22Rv1 (cell line): Measurements from ENCODE around the gene CGB2.
"Not testable (repeated sequence)": the region's sequence is repeated elsewhere in the genome, so short reads cannot be mapped to it uniquely, and the experiment has no call there.

ENCODE experiments used
- H3K27ac ChIP-seq: fragments of 450-650 bp; 2 replicates; pipeline ENCODE4 v1.5.1; 2017
- CTCF ChIP-seq: fragments of 450-650 bp; IDR thresholded peaks from 2 replicates; pipeline ENCODE4 v1.5.1; 2017; ENCODE audit warnings: mild to moderate bottlenecking
- ZFX ChIP-seq: fragments of 450-650 bp; IDR thresholded peaks from 2 replicates; pipeline ENCODE4 v1.6.1; 2017; ENCODE audit warnings: antibody characterized with exemption, borderline replicate concordance

CGB2 gene

GRCh38 chr19:49036815-49037214 is 5.1 kb downstream of the CGB2 start, which contains the start of gene CGB1:
Gene CGB1 (minus strand): TSS chr19:49036895. CDS start chr19:49036711, 184 bp downstream.
- not testable (repeated sequence) for H3K27ac ChIP-seq
- TF ChIP-seq CTCF = peak; percentile 95

GRCh38 chr19:49038111-49038510 is 6.4 kb downstream of the CGB2 start:
- H3K27ac ChIP-seq = not testable (repeated sequence)

- not testable (repeated sequence) for H3K27ac ChIP-seq
These were observed 7.0 kb downstream of the CGB2 start for GRCh38 chr19:49038557-49039276.

- not testable (repeated sequence) for H3K27ac ChIP-seq
These were observed 8.0 kb downstream of the CGB2 start for GRCh38 chr19:49039736-49040135.

- H3K27ac ChIP-seq = no peak overlapping the region
- no peak for TF ChIP-seq ZFX
- no peak for TF ChIP-seq CTCF
These were observed 10.5 kb downstream of the CGB2 start for GRCh38 chr19:49042177-49042576.

GRCh38 chr19:49042666-49043065 is 11.0 kb downstream of the CGB2 start:
- H3K27ac ChIP-seq = not testable (repeated sequence)

- H3K27ac ChIP-seq = not testable (repeated sequence)
These were observed 11.9 kb downstream of the CGB2 start, which contains the start of gene CGB5 for GRCh38 chr19:49043548-49043947. Gene CGB5 (plus strand): TSS chr19:49043848. CDS start chr19:49044210, 362 bp downstream.

- not testable (repeated sequence) for H3K27ac ChIP-seq
These were observed 17.3 kb downstream of the CGB2 start, which contains the start of gene CGB8 for GRCh38 chr19:49049011-49049410. Gene CGB8 (minus strand): TSS chr19:49049111. CDS start chr19:49048739, 372 bp downstream.

- not testable (repeated sequence) for H3K27ac ChIP-seq
These were observed 18.1 kb downstream of the CGB2 start for GRCh38 chr19:49049834-49050233.

GRCh38 chr19:49050376-49051033 is 18.8 kb downstream of the CGB2 start:
- not testable (repeated sequence) for H3K27ac ChIP-seq

- no peak overlapping the region for H3K27ac ChIP-seq
- TF ChIP-seq ZFX (no peak), CTCF (peak; percentile 36)
These were observed 24.6 kb downstream of the CGB2 start for GRCh38 chr19:49056101-49056901.

GRCh38 chr19:49056902-49057596 is 25.4 kb downstream of the CGB2 start:
- not testable (repeated sequence) for H3K27ac ChIP-seq
